Esophagus squamous epithelium (tissue), 4 donors: ENCODE results near the gene MGAT5.

Experiments used
- POLR2A ChIP-seq, 4 donors: fragments of 450-650 bp; IDR thresholded peaks; one replicate each; pipeline ENCODE4 v1.6.1; 2017; ENCODE audit warnings: antibody characterized with exemption in 4 of 4, mild to moderate bottlenecking in 4 of 4, moderate library complexity in 3 of 4
- TF ChIP-seq, protein P1 (sequence below), 6 experiments: fragments of 450-650 bp in 4 of 6; fragments of 200-600 bp in 2 of 6; sonication (generic) in 2 of 6; IDR thresholded peaks; one replicate each; pipeline ENCODE4 v1.5.1; 2016 to 2019; ENCODE audit warnings: antibody characterized with exemption in 6 of 6, mild to moderate bottlenecking in 4 of 6, moderate library complexity in 4 of 6

DNA sequence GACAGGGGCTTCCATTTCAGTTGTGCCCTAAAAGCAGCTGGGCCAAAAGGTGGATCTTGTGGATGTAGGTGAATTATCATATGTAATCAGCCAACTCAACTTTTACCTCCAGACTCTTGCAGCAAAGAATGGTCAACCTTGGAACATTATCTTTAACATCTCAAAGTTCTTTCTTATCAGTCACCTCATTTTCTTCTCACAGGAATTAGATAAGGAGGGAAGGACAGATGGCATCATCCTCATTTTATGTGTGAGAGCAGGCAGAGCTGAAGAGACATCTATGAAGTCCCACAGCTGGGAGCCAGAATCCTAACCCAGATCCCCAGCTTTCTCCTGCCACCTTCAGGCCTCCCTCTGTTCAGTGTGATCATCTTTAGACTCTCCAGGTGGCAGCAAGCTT lies 182.1 kb downstream of the MGAT5 start:
- TF ChIP-seq, protein P1, sequence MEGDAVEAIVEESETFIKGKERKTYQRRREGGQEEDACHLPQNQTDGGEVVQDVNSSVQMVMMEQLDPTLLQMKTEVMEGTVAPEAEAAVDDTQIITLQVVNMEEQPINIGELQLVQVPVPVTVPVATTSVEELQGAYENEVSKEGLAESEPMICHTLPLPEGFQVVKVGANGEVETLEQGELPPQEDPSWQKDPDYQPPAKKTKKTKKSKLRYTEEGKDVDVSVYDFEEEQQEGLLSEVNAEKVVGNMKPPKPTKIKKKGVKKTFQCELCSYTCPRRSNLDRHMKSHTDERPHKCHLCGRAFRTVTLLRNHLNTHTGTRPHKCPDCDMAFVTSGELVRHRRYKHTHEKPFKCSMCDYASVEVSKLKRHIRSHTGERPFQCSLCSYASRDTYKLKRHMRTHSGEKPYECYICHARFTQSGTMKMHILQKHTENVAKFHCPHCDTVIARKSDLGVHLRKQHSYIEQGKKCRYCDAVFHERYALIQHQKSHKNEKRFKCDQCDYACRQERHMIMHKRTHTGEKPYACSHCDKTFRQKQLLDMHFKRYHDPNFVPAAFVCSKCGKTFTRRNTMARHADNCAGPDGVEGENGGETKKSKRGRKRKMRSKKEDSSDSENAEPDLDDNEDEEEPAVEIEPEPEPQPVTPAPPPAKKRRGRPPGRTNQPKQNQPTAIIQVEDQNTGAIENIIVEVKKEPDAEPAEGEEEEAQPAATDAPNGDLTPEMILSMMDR (IDR thresholded peaks at IDR 0.05), result no peak
- TF ChIP-seq POLR2A (IDR thresholded peaks at IDR 0.05), result no peak
